ENCODE data around the gene TSPAN16. TPM values are rescaled to one million over a fixed set of nuclear protein-coding genes. Genes with fewer than 3 reads are reported as not detected.
A peak's percentile ranks its signal among the peaks of the same experiment; 100 is the strongest.
"Not testable (repeated sequence)": the region's sequence is repeated elsewhere in the genome, so short reads cannot be mapped to it uniquely, and the experiment has no call there.

Gene TSPAN16
- total RNA-seq, 3 donors from 2014 or later (not counting 1 experiment from before 2014, with no cell fraction given) = not detected

- 95% methylated on average over 4 of the region's 4 CpGs for WGBS (ENCODE audit: insufficient coverage)
- H3K27me3 Mint-ChIP-seq (ENCODE audit: low read depth in 2 of 2) = no peaks in the 10 kb centered on the region
- no peak for TF ChIP-seq CTCF (IDR thresholded peaks at IDR 0.05)
- no peaks in the 10 kb centered on the region for H3K36me3 ChIP-seq (ENCODE audit: control insufficient read depth, insufficient read depth, low read length)
- peaks cover 21% of the 10 kb centered on the region for H3K4me1 ChIP-seq (ENCODE audit: control insufficient read depth, insufficient read depth, low read length)
- no peaks in the 10 kb centered on the region for H3K36me3 Mint-ChIP-seq
- ATAC-seq (no peak), DNase-seq (no peak)
- H3K27me3 ChIP-seq (ENCODE audit: control insufficient read depth, insufficient read depth, low read length) = no peaks in the 10 kb centered on the region
- H3K9me3 Mint-ChIP-seq = no peaks in the 10 kb centered on the region
- H3K27ac Mint-ChIP-seq = no peak overlapping the region
- H3K9me3 ChIP-seq (ENCODE audit: control insufficient read depth, insufficient read depth, low read length) = no peaks in the 10 kb centered on the region
- peaks cover 18 to 32% of the 10 kb centered on the region in 2 donors for H3K4me1 Mint-ChIP-seq
- H3K27ac ChIP-seq (ENCODE audit: low read length) = no peak overlapping the region
- no peak overlapping the region for H3K4me3 Mint-ChIP-seq
- intact Hi-C loops (cut with micrococcal nuclease) = no loop called here
- H3K4me3 ChIP-seq (ENCODE audit: low read length) = no peak overlapping the region
These were observed 53.2 kb downstream of the TSPAN16 start for GRCh38 chr19:11349171-11349570.

GRCh38 chr19:11354102-11354501, 58.1 kb downstream of the TSPAN16 start:
- intact Hi-C loops (cut with micrococcal nuclease) = loop anchor here (2.0 kb wide), 1 partner anchor 21 kb away; the partner anchor contains the start of gene SWSAP1
- ATAC-seq; H3K36me3 ChIP-seq (ENCODE audit: control insufficient read depth, insufficient read depth, low read length); H3K27ac ChIP-seq (ENCODE audit: low read length); H3K27me3 Mint-ChIP-seq (ENCODE audit: low read depth in 2 of 2); H3K36me3 Mint-ChIP-seq; H3K4me3 ChIP-seq (ENCODE audit: low read length); DNase-seq; H3K9me3 ChIP-seq (ENCODE audit: control insufficient read depth, insufficient read depth, low read length); H3K27me3 ChIP-seq (ENCODE audit: control insufficient read depth, insufficient read depth, low read length); H3K9me3 Mint-ChIP-seq: not testable (repeated sequence)
- over 99% methylated on average over 4 of the region's 4 CpGs for WGBS (ENCODE audit: insufficient coverage)
- H3K4me3 Mint-ChIP-seq = peak overlapping the region; percentile 28
- peaks cover 14% of the 10 kb centered on the region for H3K4me1 ChIP-seq (ENCODE audit: control insufficient read depth, insufficient read depth, low read length)
- peak overlapping the region in 1 of 2 donors; percentile 89 for H3K27ac Mint-ChIP-seq
- H3K4me1 Mint-ChIP-seq = peaks cover 12 to 21% of the 10 kb centered on the region in 2 donors

DNA sequence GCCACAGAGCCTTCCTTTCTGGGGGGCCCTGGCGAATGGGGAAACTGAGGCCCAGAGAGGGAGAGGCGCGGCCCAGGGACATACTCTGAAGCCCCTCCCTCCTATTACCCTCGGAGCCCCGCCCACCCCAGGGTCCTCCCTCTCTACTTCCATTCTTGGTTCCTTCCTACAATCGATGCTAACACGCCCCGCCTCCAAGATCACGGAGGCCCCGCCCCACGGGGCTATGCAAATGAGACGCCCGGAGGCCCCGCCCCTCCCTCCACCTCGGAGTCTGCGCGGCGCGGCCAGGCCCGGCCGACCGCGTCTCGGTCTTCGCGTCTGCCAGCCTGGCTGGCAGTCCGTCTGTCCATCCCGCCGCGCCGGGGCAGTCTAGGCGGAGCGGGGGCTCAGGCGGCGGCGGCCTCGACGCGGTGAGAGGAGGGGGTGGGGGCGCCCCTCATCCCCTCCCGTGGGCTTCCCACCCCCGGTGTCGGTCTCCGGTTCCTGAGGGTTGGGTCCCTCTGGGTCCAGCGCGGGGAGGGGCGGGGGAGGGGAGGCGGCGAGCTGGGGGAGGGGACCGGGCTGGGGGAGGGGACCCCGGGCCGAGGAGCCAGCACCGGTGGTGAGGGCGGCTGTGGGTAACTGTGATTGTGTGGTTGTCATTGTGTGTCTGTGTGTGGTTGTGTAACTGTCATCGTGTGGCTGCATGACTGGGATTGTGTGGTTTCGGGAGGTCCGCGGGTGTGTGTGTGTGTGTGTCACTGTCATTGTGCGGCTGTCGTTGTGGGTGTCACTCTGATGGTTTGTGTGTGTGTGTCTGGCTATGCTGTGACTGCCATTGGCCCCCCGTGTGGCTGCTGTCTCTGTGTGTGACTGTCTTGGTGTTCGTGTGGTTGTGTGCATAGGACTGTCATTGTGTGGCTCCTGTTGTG, 59.5 kb downstream of the TSPAN16 start, which contains the start of gene PLPPR2:
Gene PLPPR2, plus strand, starts transcription at position 273 of the 914 bp plus-strand sequence. CDS start 2,242 bp downstream, outside the sequence.
- Histone ChIP-seq H3K27ac (ENCODE audit: low read length) (no peak within 1 kb of the TSS), H3K27me3 (ENCODE audit: control insufficient read depth, insufficient read depth, low read length) (no peaks in the 10 kb centered on the region), H3K9me3 (ENCODE audit: control insufficient read depth, insufficient read depth, low read length) (no peaks in the 10 kb centered on the region), H3K4me3 (ENCODE audit: low read length) (no peak within 1 kb of the TSS), H3K36me3 (ENCODE audit: control insufficient read depth, insufficient read depth, low read length) (no peaks in the 10 kb centered on the region), H3K4me1 (ENCODE audit: control insufficient read depth, insufficient read depth, low read length) (peaks cover 14% of the 10 kb centered on the region)
- peak; percentile 91 to 92 for DNase-seq
- H3K9me3 Mint-ChIP-seq = no peaks in the 10 kb centered on the region
- no peaks in the 10 kb centered on the region for H3K27me3 Mint-ChIP-seq (ENCODE audit: low read depth in 2 of 2)
- peaks cover 12 to 21% of the 10 kb centered on the region in 2 donors for H3K4me1 Mint-ChIP-seq
- H3K27ac Mint-ChIP-seq = peak within 1 kb of the TSS; percentile 5 to 89
- H3K4me3 Mint-ChIP-seq = peak within 1 kb of the TSS; percentile 80
- ATAC-seq = peak; percentile 95 to 97 (median 96)
- no peaks in the 10 kb centered on the region for H3K36me3 Mint-ChIP-seq
- intact Hi-C loops (cut with micrococcal nuclease) = loop anchor here (1.0 to 2.0 kb wide), 2 partner anchors 9 to 19 kb away; partner anchors contain the start of genes CCDC159, SWSAP1 and TMEM205
- 4% methylated on average over 60 of the region's 62 CpGs for WGBS (ENCODE audit: insufficient coverage)
- TF ChIP-seq CTCF (IDR thresholded peaks at IDR 0.05) = no peak

GRCh38 chr19:11356074-11356397, 60.1 kb downstream of the TSPAN16 start:
- H3K9me3 ChIP-seq (ENCODE audit: control insufficient read depth, insufficient read depth, low read length) = no peaks in the 10 kb centered on the region
- H3K27me3 ChIP-seq (ENCODE audit: control insufficient read depth, insufficient read depth, low read length) = no peaks in the 10 kb centered on the region
- ATAC-seq (peak in 2 of 3 donors; percentile 26 to 35), DNase-seq (no peak)
- no peak for TF ChIP-seq CTCF (IDR thresholded peaks at IDR 0.05)
- H3K4me1 Mint-ChIP-seq = peaks cover 12 to 21% of the 10 kb centered on the region in 2 donors
- H3K36me3 Mint-ChIP-seq = no peaks in the 10 kb centered on the region
- H3K27me3 Mint-ChIP-seq (ENCODE audit: low read depth in 2 of 2) = no peaks in the 10 kb centered on the region
- WGBS (ENCODE audit: insufficient coverage) = 96% methylated on average over 6 of the region's 6 CpGs
- peak overlapping the region; percentile 5 to 89 for H3K27ac Mint-ChIP-seq
- H3K27ac ChIP-seq (ENCODE audit: low read length) = no peak overlapping the region
- no peaks in the 10 kb centered on the region for H3K9me3 Mint-ChIP-seq
- peaks cover 14% of the 10 kb centered on the region for H3K4me1 ChIP-seq (ENCODE audit: control insufficient read depth, insufficient read depth, low read length)
- H3K4me3 ChIP-seq (ENCODE audit: low read length) = no peak overlapping the region
- no peaks in the 10 kb centered on the region for H3K36me3 ChIP-seq (ENCODE audit: control insufficient read depth, insufficient read depth, low read length)
- peak overlapping the region; percentile 80 for H3K4me3 Mint-ChIP-seq
- intact Hi-C loops (cut with micrococcal nuclease) = no loop called here

All from natural killer cell (primary cell).